WTC11 (cell line): ENCODE measurements around the gene NDUFB3. TPM values are rescaled to one million over a fixed set of nuclear protein-coding genes. Genes with fewer than 3 reads are reported as not detected.

Experiments
- ATAC-seq: fragments of 200-7000 bp; cut with Tn5 transposase; 2 replicates; pipeline ENCODE4 v1.10.0; 2021; ENCODE audit warnings: mild to moderate bottlenecking, moderate library complexity
- CTCF ChIA-PET: fragments of 300-600 bp; sonication (Branson Sonifier 250); formaldehyde crosslinking; loops from one replicate; lab custom pipeline; 2021; ENCODE audit warnings: antibody characterized with exemption; lab: Charles Lee
- POLR2A ChIA-PET: fragments of 350-600 bp; sonication (Branson Sonifier 250); formaldehyde crosslinking; loops from one replicate; lab custom pipeline; 2021; ENCODE audit warnings: antibody characterized with exemption; lab: Charles Lee
- DNase-seq: peaks from one replicate; pipeline ENCODE4 v3.0.0; 2021; ENCODE audit warnings: low spot score
- H3K27ac Mint-ChIP-seq: 2 replicates; pipeline ENCODE4 v1.8.0; 2021; ENCODE audit warnings: mixed read lengths
- H3K27me3 Mint-ChIP-seq: 2 replicates; pipeline ENCODE4 v1.8.0; 2021; ENCODE audit warnings: low read depth, mild to moderate bottlenecking, moderate library complexity, mixed read lengths
- H3K36me3 Mint-ChIP-seq: 2 replicates; pipeline ENCODE4 v1.8.0; 2021; ENCODE audit warnings: mixed read lengths
- H3K4me1 Mint-ChIP-seq: 2 replicates; pipeline ENCODE4 v1.8.0; 2022; ENCODE audit warnings: mixed read lengths
- H3K4me3 Mint-ChIP-seq: 2 replicates; pipeline ENCODE4 v1.8.0; 2021; ENCODE audit warnings: mild to moderate bottlenecking, moderate library complexity, mixed read lengths
- H3K9me3 Mint-ChIP-seq: 2 replicates; pipeline ENCODE4 v1.8.0; 2021; ENCODE audit warnings: mixed read lengths
- AR ChIP-seq: fragments of 250-450 bp; sonication (Bioruptor Pico); IDR thresholded peaks from 2 replicates; pipeline ENCODE4 v1.9.0; 2021; ENCODE audit warnings: mild to moderate bottlenecking
- ARID4B ChIP-seq: sonication (generic); formaldehyde crosslinking; IDR thresholded peaks from 2 replicates; pipeline ENCODE4 v1.8.0; 2023; ENCODE audit warnings: missing genetic modification reagents, mild to moderate bottlenecking, borderline replicate concordance
- ATF1 ChIP-seq: sonication (generic); formaldehyde crosslinking; IDR thresholded peaks from 2 replicates; pipeline ENCODE4 v1.8.1; 2023; ENCODE audit warnings: mild to moderate bottlenecking, moderate library complexity, missing genetic modification reagents
- ATF2 ChIP-seq: sonication (generic); formaldehyde crosslinking; IDR thresholded peaks from 2 replicates; pipeline ENCODE4 v1.8.1; 2022; ENCODE audit warnings: low read depth, missing genetic modification reagents, borderline replicate concordance
- CREM ChIP-seq: sonication (generic); formaldehyde crosslinking; IDR thresholded peaks from 2 replicates; pipeline ENCODE4 v1.8.1; 2022; ENCODE audit warnings: mild to moderate bottlenecking, missing genetic modification reagents, moderate library complexity
- ERG ChIP-seq: fragments of 250-450 bp; sonication (Bioruptor Pico); IDR thresholded peaks from 2 replicates; pipeline ENCODE4 v1.8.0; 2021; ENCODE audit warnings: mild to moderate bottlenecking
- ESRRA ChIP-seq: sonication (generic); formaldehyde crosslinking; IDR thresholded peaks from 2 replicates; pipeline ENCODE4 v1.8.1; 2022; ENCODE audit warnings: mild to moderate bottlenecking, missing genetic modification reagents, borderline replicate concordance
- GABPB1 ChIP-seq: sonication (generic); formaldehyde crosslinking; IDR thresholded peaks from 2 replicates; pipeline ENCODE4 v1.8.1; 2023; ENCODE audit warnings: mild to moderate bottlenecking, missing genetic modification reagents
- HMGXB4 ChIP-seq: sonication (generic); formaldehyde crosslinking; IDR thresholded peaks from 2 replicates; pipeline ENCODE4 v1.8.1; 2023; ENCODE audit warnings: mild to moderate bottlenecking, moderate library complexity, missing genetic modification reagents
- JUN ChIP-seq: sonication (generic); formaldehyde crosslinking; IDR thresholded peaks from 2 replicates; pipeline ENCODE4 v1.8.0; 2023; ENCODE audit warnings: mild to moderate bottlenecking, missing genetic modification reagents
- MLX ChIP-seq: sonication (generic); formaldehyde crosslinking; IDR thresholded peaks from 2 replicates; pipeline ENCODE4 v1.8.1; 2023; ENCODE audit warnings: mild to moderate bottlenecking, missing genetic modification reagents, moderate library complexity
- SMAD4 ChIP-seq: sonication (generic); formaldehyde crosslinking; IDR thresholded peaks from 2 replicates; pipeline ENCODE4 v1.8.0; 2022; ENCODE audit warnings: mild to moderate bottlenecking, missing genetic modification reagents
- TEAD1 ChIP-seq: sonication (generic); formaldehyde crosslinking; IDR thresholded peaks from 2 replicates; pipeline ENCODE4 v1.8.0; 2022; ENCODE audit warnings: mild to moderate bottlenecking, missing genetic modification reagents
- ZBTB43 ChIP-seq: sonication (generic); formaldehyde crosslinking; IDR thresholded peaks from 2 replicates; pipeline ENCODE4 v1.8.1; 2023; ENCODE audit warnings: mild to moderate bottlenecking, missing genetic modification reagents
- ZNF219 ChIP-seq: sonication (generic); formaldehyde crosslinking; IDR thresholded peaks from 2 replicates; pipeline ENCODE4 v1.8.0; 2023; ENCODE audit warnings: missing genetic modification reagents, mild to moderate bottlenecking, borderline replicate concordance
- ZNF263 ChIP-seq: sonication (generic); formaldehyde crosslinking; IDR thresholded peaks from 2 replicates; pipeline ENCODE4 v1.8.1; 2022; ENCODE audit warnings: low read depth, mild to moderate bottlenecking, moderate library complexity, missing genetic modification reagents
- ZNF281 ChIP-seq: sonication (generic); formaldehyde crosslinking; IDR thresholded peaks from 2 replicates; pipeline ENCODE4 v1.8.0; 2023; ENCODE audit warnings: mild to moderate bottlenecking, missing genetic modification reagents
- ZNF317 ChIP-seq: sonication (generic); formaldehyde crosslinking; IDR thresholded peaks from 2 replicates; pipeline ENCODE4 v1.8.1; 2023; ENCODE audit warnings: low read depth, mild to moderate bottlenecking, moderate library complexity, missing genetic modification reagents, borderline replicate concordance
- ZNF423 ChIP-seq: fragments of 250-450 bp; sonication (Bioruptor Pico); IDR thresholded peaks from 2 replicates; pipeline ENCODE4 v2.1.2; 2022; ENCODE audit warnings: mild to moderate bottlenecking, moderate library complexity
- total RNA-seq: library from RNA; stranded (reverse); gene quantifications from 3 replicates; pipeline ENCODE4 v1.2.3, GENCODE V29; 2021

NDUFB3 gene
- total RNA-seq, 1 experiment from 2014 or later = 66.8 TPM

- POLR2A ChIA-PET = no interaction called here
- H3K27me3 Mint-ChIP-seq = no peaks in the 10 kb centered on the region
- H3K9me3 Mint-ChIP-seq = no peaks in the 10 kb centered on the region
- no peak overlapping the region for H3K27ac Mint-ChIP-seq
- H3K4me1 Mint-ChIP-seq = no peaks in the 10 kb centered on the region
- CTCF ChIA-PET = interaction anchor here (1.5 kb wide), 1 partner anchor 9 kb away, joined by 5 read pairs; no protein-coding TSS in a partner anchor
- H3K36me3 Mint-ChIP-seq = no peaks in the 10 kb centered on the region
- no peak for DNase-seq
- ATAC-seq = no peak
- H3K4me3 Mint-ChIP-seq = no peak overlapping the region
- TF ChIP-seq TEAD1 (CRISPR knock-in tag) (no peak), ZNF317 (no peak), ATF1 (CRISPR knock-in tag) (no peak), ZNF263 (CRISPR knock-in tag) (no peak), HMGXB4 (CRISPR knock-in tag) (no peak), GABPB1 (CRISPR knock-in tag) (no peak), ZNF281 (CRISPR knock-in tag) (no peak), ZNF423 (CRISPR knock-in tag) (no peak), AR (no peak), ATF2 (CRISPR knock-in tag) (no peak), MLX (CRISPR knock-in tag) (no peak), ZBTB43 (CRISPR knock-in tag) (no peak), ARID4B (no peak), ERG (CRISPR knock-in tag) (no peak), SMAD4 (CRISPR knock-in tag) (no peak), ZNF219 (CRISPR knock-in tag) (no peak), ESRRA (no peak), CREM (CRISPR knock-in tag) (no peak), JUN (CRISPR knock-in tag) (no peak)
These were observed 11.6 kb upstream of the NDUFB3 start for GRCh38 chr2:201059961-201060755.
